B cell (primary cell): Measurements from ENCODE around the gene TRMT2A. TPM values are rescaled to one million over a fixed set of nuclear protein-coding genes. Genes with fewer than 3 reads are reported as not detected.

ENCODE experiments used
- ATAC-seq: fragments of 200-7000 bp; cut with Tn5 transposase; one replicate; pipeline ENCODE4 v1.10.0; 2021; ENCODE audit warnings: low read depth, mild to moderate bottlenecking, moderate number of reproducible peaks, moderate library complexity
- CTCF ChIA-PET: fragments of 350-600 bp; sonication (Branson Sonifier 250); formaldehyde crosslinking; loops from one replicate; lab custom pipeline; 2021; ENCODE audit warnings: antibody characterized with exemption, inconsistent platforms; lab: Charles Lee
- POLR2A ChIA-PET: fragments of 350-600 bp; sonication (Branson Sonifier 250); formaldehyde crosslinking; loops from one replicate; lab custom pipeline; 2021; ENCODE audit warnings: antibody characterized with exemption; lab: Charles Lee
- DNase-seq: peaks from one replicate; pipeline ENCODE4 v3.0.0; 2013
- H2AFZ ChIP-seq: 2 replicates; pipeline ENCODE4 v1.6.1; 2012; ENCODE audit warnings: mild to moderate bottlenecking, low read depth, low read length; ENCODE audit not compliant: insufficient read depth, poor library complexity, severe bottlenecking
- H3K27ac ChIP-seq, 2 donors: 1 replicate in 1 of 2; 2 replicates in 1 of 2; pipeline ENCODE4 v1.5.1; 2012 to 2013; ENCODE audit warnings: low read length in 2 of 2, mild to moderate bottlenecking in 2 of 2, moderate library complexity in 1 of 2
- H3K27me3 ChIP-seq, 4 experiments: fragments of 200-600 bp in 1 of 4; sonication (generic) in 1 of 4; replicated peaks in 1 of 4; 1 replicate in 2 of 4; 2 replicates in 2 of 4; pipeline versions ENCODE4 v1.6.1 to v1.7.0; 2013 to 2016; ENCODE audit warnings: low read length in 3 of 4, mild to moderate bottlenecking in 2 of 4, mixed read lengths in 1 of 4, moderate library complexity in 1 of 4; ENCODE audit not compliant: insufficient read depth in 4 of 4, control insufficient read depth in 3 of 4; ENCODE audit errors: control extremely low read depth in 1 of 4
- H3K36me3 ChIP-seq, 2 experiments: replicated peaks in 1 of 2; 1 replicate in 1 of 2; 2 replicates in 1 of 2; pipeline versions ENCODE4 v1.6.1 to v1.7.1; 2013; ENCODE audit warnings: low read length in 1 of 2; ENCODE audit not compliant: insufficient read depth in 2 of 2, control insufficient read depth in 1 of 2; ENCODE audit errors: control extremely low read depth in 1 of 2, extremely low read depth in 1 of 2
- H3K4me1 ChIP-seq, 2 donors: fragments of 200-600 bp in 1 of 2; sonication (generic) in 1 of 2; 1 replicate in 1 of 2; 2 replicates in 1 of 2; pipeline versions ENCODE4 v1.5.1 to v1.6.1; 2013 to 2017; ENCODE audit warnings: low read length in 2 of 2; ENCODE audit not compliant: control insufficient read depth in 2 of 2, insufficient read depth in 2 of 2
- H3K4me2 ChIP-seq: replicated peaks from 2 replicates; pipeline ENCODE3; 2012; ENCODE audit warnings: mild to moderate bottlenecking, low read depth, low read length; ENCODE audit not compliant: poor library complexity, severe bottlenecking
- H3K4me3 ChIP-seq, 5 experiments: fragments of 200-600 bp in 1 of 5; sonication (generic) in 1 of 5; 1 replicate in 3 of 5; 2 replicates in 2 of 5; pipeline versions ENCODE4 v1.5.1 to v1.7.0; 2011 to 2016; ENCODE audit warnings: low read length in 4 of 5, mild to moderate bottlenecking in 4 of 5, low read depth in 2 of 5, control low read depth in 1 of 5, moderate library complexity in 1 of 5; ENCODE audit not compliant: insufficient read depth in 1 of 5; ENCODE audit errors: control extremely low read depth in 1 of 5, extremely low read depth in 1 of 5
- H3K79me2 ChIP-seq: fragments of 200-600 bp; sonication (generic); one replicate; pipeline ENCODE4 v1.6.0; 2016; ENCODE audit warnings: low read length; ENCODE audit not compliant: control insufficient read depth, insufficient read depth
- H3K9ac ChIP-seq: fragments of 200-600 bp; sonication (generic); 2 replicates; pipeline ENCODE4 v1.6.1; 2017; ENCODE audit warnings: mild to moderate bottlenecking, low read length, moderate library complexity
- H3K9me3 ChIP-seq, 3 donors: one replicate each; pipeline versions ENCODE4 v1.6.1 to v1.7.1; 2013; ENCODE audit warnings: low read length in 2 of 3; ENCODE audit not compliant: control insufficient read depth in 2 of 3, insufficient read depth in 1 of 3; ENCODE audit errors: control extremely low read depth in 1 of 3
- H4K20me1 ChIP-seq: 2 replicates; pipeline ENCODE4 v1.6.0; 2012; ENCODE audit warnings: mild to moderate bottlenecking, low read length; ENCODE audit not compliant: insufficient read depth, control insufficient read depth, poor library complexity, severe bottlenecking
- H3K27ac Mint-ChIP-seq: one replicate; pipeline ENCODE4 v1.8.0; 2021; ENCODE audit warnings: mixed read lengths
- H3K27me3 Mint-ChIP-seq: one replicate; pipeline ENCODE4 v1.8.0; 2021; ENCODE audit warnings: mixed read lengths
- H3K4me1 Mint-ChIP-seq: one replicate; pipeline ENCODE4 v1.8.0; 2021; ENCODE audit warnings: mixed read lengths
- H3K4me3 Mint-ChIP-seq: one replicate; pipeline ENCODE4 v1.8.0; 2021; ENCODE audit warnings: mixed read lengths
- H3K9me3 Mint-ChIP-seq: one replicate; pipeline ENCODE4 v1.8.0; 2022; ENCODE audit warnings: mixed read lengths; ENCODE audit not compliant: insufficient read depth
- EZH2 ChIP-seq: IDR thresholded peaks from 2 replicates; pipeline ENCODE4 v1.6.1; 2012; ENCODE audit warnings: borderline replicate concordance, low read depth, mild to moderate bottlenecking, moderate library complexity, low read length; ENCODE audit not compliant: insufficient read depth, poor library complexity, severe bottlenecking
- WGBS: methylation state at CpG from one replicate; pipeline ENCODE4 v1.1.5; 2013; ENCODE audit warnings: missing lambda C conversion rate; ENCODE audit not compliant: insufficient coverage; 5-methylcytosine and 5-hydroxymethylcytosine counted together
- intact Hi-C: fragments of 100-400 bp; cut with micrococcal nuclease; formaldehyde crosslinking; loops from one replicate; pipeline ENCODE4 v1.10.0; 2022
- polyA plus RNA-seq: library from polyadenylated mRNA; depleted of rRNA; stranded (reverse); fragments of >200 nt; gene quantifications from 2 replicates; pipeline ENCODE4 v1.2.3, GENCODE V29; 2012
- total RNA-seq, 2 donors: library from RNA; stranded (reverse); fragments of 120-200 nt in 1 of 2; gene quantifications; 1 replicate in 1 of 2; 2 replicates in 1 of 2; pipeline versions ENCODE4 v1.2.3 to v1.2.4, GENCODE V29; 2013 to 2022
- TF ChIP-seq, protein P1 (sequence below): fragments of 200-600 bp; IDR thresholded peaks from one replicate; pipeline ENCODE4 v1.8.0; 2022; ENCODE audit warnings: antibody characterized with exemption, mild to moderate bottlenecking

The TRMT2A gene
- total and polyA plus RNA-seq, 2 donors (not counting 1 experiment from before 2014, with no cell fraction given), result 95.7 to 144 TPM

DNA sequence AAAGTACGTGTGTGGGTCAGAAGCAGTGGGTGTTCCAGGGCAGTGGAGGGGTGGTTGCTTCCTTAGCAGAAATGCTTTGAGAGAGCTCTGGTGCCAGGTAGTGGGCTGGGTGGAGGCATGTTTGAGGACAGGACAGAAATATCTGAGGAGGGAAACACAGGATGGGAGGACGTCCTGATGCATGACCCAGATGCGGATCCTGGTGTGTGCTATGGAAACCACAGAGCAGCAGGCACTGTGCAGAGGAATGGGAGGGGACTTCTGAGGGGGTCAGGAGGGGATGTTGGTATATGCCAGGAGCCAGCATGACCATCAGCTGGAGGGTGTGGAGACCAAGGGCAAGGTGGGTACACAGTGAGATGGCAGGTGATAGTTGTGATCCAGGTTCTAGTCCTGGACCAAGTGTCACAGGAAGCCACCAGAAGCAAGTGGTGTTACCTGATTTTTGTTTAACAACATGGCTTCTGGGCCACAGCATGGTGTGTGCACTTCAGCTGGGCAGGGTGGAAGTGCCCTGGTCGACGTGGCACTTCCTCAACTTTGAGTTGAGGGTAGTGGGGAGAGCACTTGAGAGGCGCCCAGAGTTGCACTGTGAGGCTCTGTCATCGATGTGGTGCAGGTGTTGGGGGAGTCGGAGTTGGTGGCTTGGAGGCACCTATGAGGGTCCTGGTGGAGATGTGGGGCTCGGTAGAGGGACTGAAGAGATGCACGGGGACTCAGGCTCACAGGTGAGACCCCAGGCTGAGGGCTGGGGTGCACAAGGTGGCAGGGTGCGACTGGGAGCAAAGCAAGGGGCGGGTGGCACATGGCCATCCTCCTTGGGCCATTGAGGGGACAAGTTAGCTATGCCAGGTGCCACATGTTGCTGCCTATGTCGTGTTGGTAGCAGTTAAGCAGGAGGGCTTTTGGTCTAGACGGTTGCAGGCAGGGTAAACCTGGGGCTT lies 29.4 kb downstream of the TRMT2A start:
- H3K27me3 Mint-ChIP-seq, result no peaks in the 10 kb centered on the region
- H3K9me3 Mint-ChIP-seq, result no peaks in the 10 kb centered on the region
- peaks cover 24% of the 10 kb centered on the region for H4K20me1 ChIP-seq
- DNase-seq (no peak), ATAC-seq (no peak)
- H3K79me2 ChIP-seq, result peaks cover 37% of the 10 kb centered on the region
- H3K9ac ChIP-seq, result no peak overlapping the region
- no peak overlapping the region for H3K4me2 ChIP-seq
- peaks cover 4 to 60% of the 10 kb centered on the region in 2 experiments for H3K36me3 ChIP-seq
- no peak for TF ChIP-seq EZH2
- TF ChIP-seq, protein P1, sequence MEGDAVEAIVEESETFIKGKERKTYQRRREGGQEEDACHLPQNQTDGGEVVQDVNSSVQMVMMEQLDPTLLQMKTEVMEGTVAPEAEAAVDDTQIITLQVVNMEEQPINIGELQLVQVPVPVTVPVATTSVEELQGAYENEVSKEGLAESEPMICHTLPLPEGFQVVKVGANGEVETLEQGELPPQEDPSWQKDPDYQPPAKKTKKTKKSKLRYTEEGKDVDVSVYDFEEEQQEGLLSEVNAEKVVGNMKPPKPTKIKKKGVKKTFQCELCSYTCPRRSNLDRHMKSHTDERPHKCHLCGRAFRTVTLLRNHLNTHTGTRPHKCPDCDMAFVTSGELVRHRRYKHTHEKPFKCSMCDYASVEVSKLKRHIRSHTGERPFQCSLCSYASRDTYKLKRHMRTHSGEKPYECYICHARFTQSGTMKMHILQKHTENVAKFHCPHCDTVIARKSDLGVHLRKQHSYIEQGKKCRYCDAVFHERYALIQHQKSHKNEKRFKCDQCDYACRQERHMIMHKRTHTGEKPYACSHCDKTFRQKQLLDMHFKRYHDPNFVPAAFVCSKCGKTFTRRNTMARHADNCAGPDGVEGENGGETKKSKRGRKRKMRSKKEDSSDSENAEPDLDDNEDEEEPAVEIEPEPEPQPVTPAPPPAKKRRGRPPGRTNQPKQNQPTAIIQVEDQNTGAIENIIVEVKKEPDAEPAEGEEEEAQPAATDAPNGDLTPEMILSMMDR, result no peak
- ChIA-PET POLR2A (no interaction called here), CTCF (no interaction called here)
- H3K9me3 ChIP-seq, result no peaks in the 10 kb centered on the region
- H3K27me3 ChIP-seq, result no peaks in the 10 kb centered on the region
- H3K4me1 ChIP-seq, result no peaks in the 10 kb centered on the region
- peaks cover 18% of the 10 kb centered on the region for H3K4me1 Mint-ChIP-seq
- intact Hi-C loops, result loop anchor here (10.0 kb wide), 1 partner anchor 233 kb away; the partner anchor contains the start of genes GNB1L and RTL10
- WGBS, result 98% methylated on average over 13 of the region's 14 CpGs
- no peak overlapping the region for H3K4me3 ChIP-seq
- no peak overlapping the region for H3K27ac Mint-ChIP-seq
- no peak overlapping the region for H2AFZ ChIP-seq
- H3K4me3 Mint-ChIP-seq, result no peak overlapping the region
- no peak overlapping the region for H3K27ac ChIP-seq

DNA sequence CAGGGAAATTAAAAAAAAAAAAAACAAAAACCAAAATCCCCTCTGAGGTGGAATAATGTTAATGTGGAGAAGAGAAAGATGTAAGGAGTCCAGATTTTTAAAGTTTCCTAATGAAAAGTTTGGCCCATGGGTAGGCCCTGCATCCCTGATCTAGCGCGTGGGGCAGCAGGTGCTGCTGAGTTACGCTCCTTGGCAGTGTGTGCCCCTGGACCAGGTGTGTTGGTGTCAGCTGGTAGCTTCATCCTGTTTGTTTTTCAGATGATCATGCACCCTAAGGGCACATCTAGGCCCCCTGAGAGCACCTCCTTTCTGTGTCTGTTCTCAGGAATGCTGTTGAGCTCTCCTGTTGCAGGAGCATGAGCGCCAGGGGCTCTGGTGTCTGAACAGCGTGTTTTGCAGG lies 30.3 kb downstream of the TRMT2A start:
- Histone ChIP-seq H3K36me3 (peaks cover 4 to 52% of the 10 kb centered on the region in 2 experiments), H3K9me3 (no peaks in the 10 kb centered on the region), H3K79me2 (peaks cover 43% of the 10 kb centered on the region), H3K4me2 (no peak overlapping the region), H2AFZ (no peak overlapping the region), H3K27me3 (no peaks in the 10 kb centered on the region), H4K20me1 (peaks cover 26% of the 10 kb centered on the region), H3K4me3 (no peak overlapping the region), H3K4me1 (no peaks in the 10 kb centered on the region), H3K9ac (no peak overlapping the region), H3K27ac (no peak overlapping the region)
- WGBS, result 98% methylated on average over 5 of the region's 5 CpGs
- ChIA-PET CTCF (interaction anchor here (0.6 kb wide), 1 partner anchor 118 kb away, joined by 3 read pairs; no protein-coding TSS in a partner anchor), POLR2A (interaction anchor here (0.7 kb wide), 1 partner anchor 121 kb away, joined by 5 read pairs; no protein-coding TSS in a partner anchor)
- no peak overlapping the region for H3K4me3 Mint-ChIP-seq
- H3K27ac Mint-ChIP-seq, result no peak overlapping the region
- no peaks in the 10 kb centered on the region for H3K27me3 Mint-ChIP-seq
- intact Hi-C loops, result loop anchor here (10.0 kb wide), 1 partner anchor 232 kb away; the partner anchor contains the start of genes GNB1L and RTL10
- DNase-seq (no peak), ATAC-seq (no peak)
- H3K9me3 Mint-ChIP-seq, result no peaks in the 10 kb centered on the region
- peaks cover 20% of the 10 kb centered on the region for H3K4me1 Mint-ChIP-seq
- TF ChIP-seq, protein P1, result no peak
- TF ChIP-seq EZH2, result no peak
